ENCODE results near the gene SCIN.

DNA sequence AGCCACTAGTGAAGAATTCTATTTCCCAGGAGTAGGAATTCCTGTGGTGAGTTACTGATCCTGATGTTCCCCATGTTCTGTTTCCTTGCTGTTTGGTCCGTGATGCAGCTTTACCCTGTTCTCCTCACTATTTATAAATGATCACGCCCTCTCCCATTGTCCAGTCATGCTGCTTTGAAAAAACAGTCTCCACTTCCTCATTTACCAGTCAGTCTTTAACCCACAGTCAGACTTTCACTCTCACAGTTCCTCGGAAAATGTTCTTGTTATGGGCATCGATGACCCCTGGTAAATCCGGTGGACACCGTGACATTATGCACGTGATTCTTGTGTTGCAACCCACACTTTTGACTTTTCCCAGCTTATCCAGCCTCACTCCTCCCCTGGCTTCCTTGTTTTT lies 14.4 kb downstream of the SCIN start:
- TF ChIP-seq, protein P1, sequence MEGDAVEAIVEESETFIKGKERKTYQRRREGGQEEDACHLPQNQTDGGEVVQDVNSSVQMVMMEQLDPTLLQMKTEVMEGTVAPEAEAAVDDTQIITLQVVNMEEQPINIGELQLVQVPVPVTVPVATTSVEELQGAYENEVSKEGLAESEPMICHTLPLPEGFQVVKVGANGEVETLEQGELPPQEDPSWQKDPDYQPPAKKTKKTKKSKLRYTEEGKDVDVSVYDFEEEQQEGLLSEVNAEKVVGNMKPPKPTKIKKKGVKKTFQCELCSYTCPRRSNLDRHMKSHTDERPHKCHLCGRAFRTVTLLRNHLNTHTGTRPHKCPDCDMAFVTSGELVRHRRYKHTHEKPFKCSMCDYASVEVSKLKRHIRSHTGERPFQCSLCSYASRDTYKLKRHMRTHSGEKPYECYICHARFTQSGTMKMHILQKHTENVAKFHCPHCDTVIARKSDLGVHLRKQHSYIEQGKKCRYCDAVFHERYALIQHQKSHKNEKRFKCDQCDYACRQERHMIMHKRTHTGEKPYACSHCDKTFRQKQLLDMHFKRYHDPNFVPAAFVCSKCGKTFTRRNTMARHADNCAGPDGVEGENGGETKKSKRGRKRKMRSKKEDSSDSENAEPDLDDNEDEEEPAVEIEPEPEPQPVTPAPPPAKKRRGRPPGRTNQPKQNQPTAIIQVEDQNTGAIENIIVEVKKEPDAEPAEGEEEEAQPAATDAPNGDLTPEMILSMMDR (IDR thresholded peaks at IDR 0.05) = no peak
- TF ChIP-seq EP300 (IDR thresholded peaks at IDR 0.05) = peak in 1 of 4 donors; percentile 14

All from sigmoid colon (tissue), 4 donors.